Ovary (tissue), 3 donors: ENCODE measurements around the gene TRNAU1AP.

Experiments
- POLR2A ChIP-seq: fragments of 450-650 bp; IDR thresholded peaks from one replicate; pipeline ENCODE4 v1.6.1; 2017; ENCODE audit warnings: antibody characterized with exemption, mild to moderate bottlenecking, moderate library complexity
- TF ChIP-seq, protein P1 (sequence below), 3 donors: fragments of 450-650 bp in 2 of 3; fragments of 200-600 bp in 1 of 3; IDR thresholded peaks; one replicate each; pipeline versions ENCODE4 v1.5.1 to v1.8.0; 2016 to 2022; ENCODE audit warnings: antibody characterized with exemption in 3 of 3, mild to moderate bottlenecking in 1 of 3
- donor health status: DM: no; HTN: no; CAD: no.

DNA sequence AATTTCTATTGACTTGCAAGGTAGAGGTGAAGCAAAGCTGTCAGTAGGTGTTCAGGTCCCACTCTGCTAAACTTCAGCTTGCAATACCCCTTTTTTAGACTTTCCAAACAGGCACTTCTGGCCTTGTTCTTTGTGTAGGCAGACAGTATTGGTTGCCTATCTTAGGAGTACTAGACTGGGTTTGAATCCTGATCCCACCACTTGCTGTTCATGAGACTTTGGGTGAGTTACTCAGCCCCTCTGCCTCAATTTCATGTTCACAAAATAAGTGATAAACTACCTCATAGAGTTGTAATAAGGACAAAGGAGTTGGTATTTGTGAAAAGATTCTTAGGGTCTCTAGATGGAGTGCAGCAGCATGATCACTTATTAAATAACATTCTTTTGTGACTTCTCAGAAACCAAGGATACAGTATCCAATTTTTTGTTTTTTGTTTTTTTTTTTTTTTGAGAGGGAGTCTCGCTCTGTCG, 41.9 kb upstream of the TRNAU1AP start:
- TF ChIP-seq, protein P1, sequence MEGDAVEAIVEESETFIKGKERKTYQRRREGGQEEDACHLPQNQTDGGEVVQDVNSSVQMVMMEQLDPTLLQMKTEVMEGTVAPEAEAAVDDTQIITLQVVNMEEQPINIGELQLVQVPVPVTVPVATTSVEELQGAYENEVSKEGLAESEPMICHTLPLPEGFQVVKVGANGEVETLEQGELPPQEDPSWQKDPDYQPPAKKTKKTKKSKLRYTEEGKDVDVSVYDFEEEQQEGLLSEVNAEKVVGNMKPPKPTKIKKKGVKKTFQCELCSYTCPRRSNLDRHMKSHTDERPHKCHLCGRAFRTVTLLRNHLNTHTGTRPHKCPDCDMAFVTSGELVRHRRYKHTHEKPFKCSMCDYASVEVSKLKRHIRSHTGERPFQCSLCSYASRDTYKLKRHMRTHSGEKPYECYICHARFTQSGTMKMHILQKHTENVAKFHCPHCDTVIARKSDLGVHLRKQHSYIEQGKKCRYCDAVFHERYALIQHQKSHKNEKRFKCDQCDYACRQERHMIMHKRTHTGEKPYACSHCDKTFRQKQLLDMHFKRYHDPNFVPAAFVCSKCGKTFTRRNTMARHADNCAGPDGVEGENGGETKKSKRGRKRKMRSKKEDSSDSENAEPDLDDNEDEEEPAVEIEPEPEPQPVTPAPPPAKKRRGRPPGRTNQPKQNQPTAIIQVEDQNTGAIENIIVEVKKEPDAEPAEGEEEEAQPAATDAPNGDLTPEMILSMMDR (IDR thresholded peaks at IDR 0.05), result no peak
- no peak for TF ChIP-seq POLR2A
